ENCODE measurements around the gene TMEM176B. TPM values are rescaled to one million over a fixed set of nuclear protein-coding genes. Genes with fewer than 3 reads are reported as not detected.

Gene TMEM176B
- total RNA-seq, 2 donors from 2014 or later: 4.5 to 14.5 TPM

- H3K36me3 ChIP-seq: no peaks in the 10 kb centered on the region
- intact Hi-C loops (cut with DNase I): no loop called here
- H3K4me3 ChIP-seq: no peak overlapping the region
- no peak overlapping the region for H3K27ac ChIP-seq
- 74% methylated on average over 4 of the region's 4 CpGs for WGBS
- H3K4me1 ChIP-seq (replicated peaks): no peaks in the 10 kb centered on the region
- no peaks in the 10 kb centered on the region for H3K9me3 ChIP-seq
- no peaks in the 10 kb centered on the region for H3K27me3 ChIP-seq (replicated peaks; ENCODE audit: insufficient read depth)
- TF ChIP-seq POLR2A (IDR thresholded peaks at IDR 0.05) (no peak), POLR2AphosphoS5 (IDR thresholded peaks at IDR 0.05) (no peak)
- TF ChIP-seq, protein P1, sequence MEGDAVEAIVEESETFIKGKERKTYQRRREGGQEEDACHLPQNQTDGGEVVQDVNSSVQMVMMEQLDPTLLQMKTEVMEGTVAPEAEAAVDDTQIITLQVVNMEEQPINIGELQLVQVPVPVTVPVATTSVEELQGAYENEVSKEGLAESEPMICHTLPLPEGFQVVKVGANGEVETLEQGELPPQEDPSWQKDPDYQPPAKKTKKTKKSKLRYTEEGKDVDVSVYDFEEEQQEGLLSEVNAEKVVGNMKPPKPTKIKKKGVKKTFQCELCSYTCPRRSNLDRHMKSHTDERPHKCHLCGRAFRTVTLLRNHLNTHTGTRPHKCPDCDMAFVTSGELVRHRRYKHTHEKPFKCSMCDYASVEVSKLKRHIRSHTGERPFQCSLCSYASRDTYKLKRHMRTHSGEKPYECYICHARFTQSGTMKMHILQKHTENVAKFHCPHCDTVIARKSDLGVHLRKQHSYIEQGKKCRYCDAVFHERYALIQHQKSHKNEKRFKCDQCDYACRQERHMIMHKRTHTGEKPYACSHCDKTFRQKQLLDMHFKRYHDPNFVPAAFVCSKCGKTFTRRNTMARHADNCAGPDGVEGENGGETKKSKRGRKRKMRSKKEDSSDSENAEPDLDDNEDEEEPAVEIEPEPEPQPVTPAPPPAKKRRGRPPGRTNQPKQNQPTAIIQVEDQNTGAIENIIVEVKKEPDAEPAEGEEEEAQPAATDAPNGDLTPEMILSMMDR (IDR thresholded peaks at IDR 0.05): no peak
- no peak for DNase-seq (ENCODE audit: low spot score)
These were observed 51.8 kb downstream of the TMEM176B start for GRCh38 chr7:150748376-150748775.

DNA sequence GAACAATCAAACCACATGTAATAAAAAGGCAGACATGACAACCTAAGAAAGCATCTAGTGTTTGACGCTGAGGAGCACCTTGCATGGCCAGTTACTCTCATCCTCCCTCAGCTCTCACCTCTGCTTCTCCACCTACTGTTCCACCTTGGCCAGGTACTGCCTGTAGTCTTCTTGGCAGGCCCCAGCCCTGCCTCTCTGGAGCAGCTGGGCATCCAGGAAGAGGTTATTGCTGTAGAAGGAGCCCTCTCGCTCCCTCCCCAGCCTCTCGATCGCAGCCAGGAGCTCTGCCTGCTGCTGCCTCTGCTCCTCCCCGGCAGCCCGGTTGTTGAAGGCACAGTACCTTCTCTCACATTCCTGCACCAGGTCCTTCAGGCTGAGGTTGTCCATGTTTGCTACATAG, 53.2 kb downstream of the TMEM176B start:
- H3K4me3 ChIP-seq: no peak overlapping the region
- no peaks in the 10 kb centered on the region for H3K27me3 ChIP-seq (replicated peaks; ENCODE audit: insufficient read depth)
- DNase-seq (ENCODE audit: low spot score): no peak
- H3K36me3 ChIP-seq: no peaks in the 10 kb centered on the region
- no peak overlapping the region for H3K27ac ChIP-seq
- no peaks in the 10 kb centered on the region for H3K9me3 ChIP-seq
- no peaks in the 10 kb centered on the region for H3K4me1 ChIP-seq (replicated peaks)
- WGBS: 78% methylated on average over 6 of the region's 6 CpGs
- intact Hi-C loops (cut with DNase I): no loop called here
- TF ChIP-seq, protein P1 (IDR thresholded peaks at IDR 0.05): no peak
- TF ChIP-seq POLR2AphosphoS5 (IDR thresholded peaks at IDR 0.05): no peak
- no peak for TF ChIP-seq POLR2A (IDR thresholded peaks at IDR 0.05)

DNA sequence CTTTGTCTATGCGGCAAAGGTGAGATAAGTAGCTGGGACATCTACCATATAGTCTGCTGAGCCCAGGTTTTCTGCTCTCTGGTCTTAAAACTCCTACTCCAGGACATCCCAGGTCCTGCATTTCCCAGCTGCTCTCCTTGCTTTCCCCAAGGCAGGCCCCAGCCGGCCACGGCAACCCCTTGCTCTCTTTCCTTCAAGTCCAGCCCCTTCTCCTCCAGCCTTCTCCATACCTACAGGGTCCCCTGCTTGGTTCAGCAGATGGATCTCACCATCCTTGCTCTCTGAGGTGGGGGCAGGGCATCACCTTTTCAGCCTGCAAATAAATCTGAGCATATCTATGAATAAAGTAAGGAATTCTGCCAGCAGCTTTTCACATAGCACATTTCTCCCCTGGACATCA, 54.3 kb downstream of the TMEM176B start:
- Histone ChIP-seq H3K27ac (no peak overlapping the region), H3K4me3 (no peak overlapping the region), H3K27me3 (replicated peaks; ENCODE audit: insufficient read depth) (no peaks in the 10 kb centered on the region), H3K36me3 (no peaks in the 10 kb centered on the region), H3K4me1 (replicated peaks) (no peaks in the 10 kb centered on the region), H3K9me3 (no peaks in the 10 kb centered on the region)
- intact Hi-C loops (cut with DNase I): no loop called here
- no peak for DNase-seq (ENCODE audit: low spot score)
- TF ChIP-seq POLR2A (IDR thresholded peaks at IDR 0.05) (no peak), POLR2AphosphoS5 (IDR thresholded peaks at IDR 0.05) (no peak)
- TF ChIP-seq, protein P1 (IDR thresholded peaks at IDR 0.05): no peak
- 63% methylated on average over 3 of the region's 3 CpGs for WGBS

DNA sequence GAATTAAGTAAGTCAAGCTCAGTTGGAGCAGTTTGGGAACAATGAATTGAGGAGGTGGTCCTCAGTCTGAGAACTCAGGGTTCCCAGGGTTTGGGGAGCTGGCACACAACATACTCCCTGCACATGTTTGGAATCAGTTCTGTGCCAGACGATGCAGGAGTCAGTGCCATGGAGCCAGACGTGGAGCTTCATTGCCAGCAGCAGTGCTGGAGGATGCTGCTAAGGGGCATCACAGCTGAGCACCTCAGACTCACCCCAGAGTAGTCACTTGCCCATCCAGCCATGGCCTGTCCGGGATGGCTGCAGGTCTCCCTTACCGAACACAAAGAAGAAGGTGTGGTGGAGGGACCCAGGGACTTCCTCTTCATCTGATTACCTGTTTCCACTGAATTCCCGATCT, 55.1 kb downstream of the TMEM176B start:
- no peaks in the 10 kb centered on the region for H3K9me3 ChIP-seq
- intact Hi-C loops (cut with DNase I): no loop called here
- no peaks in the 10 kb centered on the region for H3K36me3 ChIP-seq
- DNase-seq (ENCODE audit: low spot score): no peak
- H3K4me1 ChIP-seq (replicated peaks): no peaks in the 10 kb centered on the region
- WGBS: 90% methylated on average over 5 of the region's 5 CpGs
- no peak overlapping the region for H3K27ac ChIP-seq
- no peak for TF ChIP-seq POLR2A (IDR thresholded peaks at IDR 0.05)
- no peak overlapping the region for H3K4me3 ChIP-seq
- H3K27me3 ChIP-seq (replicated peaks; ENCODE audit: insufficient read depth): no peaks in the 10 kb centered on the region

DNA sequence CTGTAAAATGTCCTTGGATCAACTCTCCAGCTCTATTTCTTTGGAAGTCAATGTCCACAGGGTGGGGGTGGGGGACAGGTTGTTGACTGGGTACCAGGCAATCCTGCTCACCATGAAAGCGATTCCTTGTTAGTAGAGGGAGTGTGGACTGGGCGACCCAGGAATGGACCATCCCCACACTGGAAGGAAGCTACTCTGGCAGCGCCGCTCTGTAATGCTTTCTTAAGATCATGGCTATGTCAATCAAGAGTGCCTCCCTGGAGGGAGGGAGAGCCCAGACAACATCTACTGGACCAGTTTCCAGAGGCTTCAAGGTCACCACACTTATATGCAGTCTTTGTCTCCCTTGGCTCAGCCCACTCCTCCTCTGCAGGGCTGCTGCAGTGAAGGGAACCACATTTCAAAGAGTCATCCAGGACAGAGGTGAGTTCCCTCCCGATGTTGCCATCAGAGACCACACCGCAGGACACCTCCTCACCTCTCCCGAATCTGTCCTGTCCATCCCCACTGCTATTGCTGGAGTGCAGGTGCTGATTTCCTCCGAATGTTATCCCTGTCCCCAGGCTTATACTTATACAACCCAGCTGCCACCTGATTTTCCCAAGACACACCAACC, 56.0 kb downstream of the TMEM176B start:
- Histone ChIP-seq H3K9me3 (no peaks in the 10 kb centered on the region), H3K36me3 (no peaks in the 10 kb centered on the region), H3K4me3 (no peak overlapping the region), H3K4me1 (replicated peaks) (no peaks in the 10 kb centered on the region), H3K27me3 (replicated peaks; ENCODE audit: insufficient read depth) (no peaks in the 10 kb centered on the region), H3K27ac (no peak overlapping the region)
- WGBS: 87% methylated on average over 8 of the region's 8 CpGs
- TF ChIP-seq, protein P1 (IDR thresholded peaks at IDR 0.05): no peak
- TF ChIP-seq POLR2A (IDR thresholded peaks at IDR 0.05) (no peak), POLR2AphosphoS5 (IDR thresholded peaks at IDR 0.05) (no peak)
- intact Hi-C loops (cut with DNase I): no loop called here
- DNase-seq (ENCODE audit: low spot score): no peak
